ENCODE data around the gene ATP13A1. TPM values are rescaled to one million over a fixed set of nuclear protein-coding genes. Genes with fewer than 3 reads are reported as not detected.

ATP13A1 gene
- total RNA-seq (2014; rRNA removed; shearing (Covaris generic)) = 72.9 and 73.7 TPM in 2 replicates

GRCh38 chr19:19663256-19664120 lies at the start of gene ATP13A1:
ATP13A1 (minus strand) TSS chr19:19663676; CDS start chr19:19663666, 10 bp downstream.

GRCh38 chr19:19668230-19669012 lies 4.9 kb upstream of the ATP13A1 start, which contains the start of gene ZNF101:
ZNF101 (plus strand) TSS chr19:19668839; CDS start chr19:19668964, 125 bp downstream.

DNA sequence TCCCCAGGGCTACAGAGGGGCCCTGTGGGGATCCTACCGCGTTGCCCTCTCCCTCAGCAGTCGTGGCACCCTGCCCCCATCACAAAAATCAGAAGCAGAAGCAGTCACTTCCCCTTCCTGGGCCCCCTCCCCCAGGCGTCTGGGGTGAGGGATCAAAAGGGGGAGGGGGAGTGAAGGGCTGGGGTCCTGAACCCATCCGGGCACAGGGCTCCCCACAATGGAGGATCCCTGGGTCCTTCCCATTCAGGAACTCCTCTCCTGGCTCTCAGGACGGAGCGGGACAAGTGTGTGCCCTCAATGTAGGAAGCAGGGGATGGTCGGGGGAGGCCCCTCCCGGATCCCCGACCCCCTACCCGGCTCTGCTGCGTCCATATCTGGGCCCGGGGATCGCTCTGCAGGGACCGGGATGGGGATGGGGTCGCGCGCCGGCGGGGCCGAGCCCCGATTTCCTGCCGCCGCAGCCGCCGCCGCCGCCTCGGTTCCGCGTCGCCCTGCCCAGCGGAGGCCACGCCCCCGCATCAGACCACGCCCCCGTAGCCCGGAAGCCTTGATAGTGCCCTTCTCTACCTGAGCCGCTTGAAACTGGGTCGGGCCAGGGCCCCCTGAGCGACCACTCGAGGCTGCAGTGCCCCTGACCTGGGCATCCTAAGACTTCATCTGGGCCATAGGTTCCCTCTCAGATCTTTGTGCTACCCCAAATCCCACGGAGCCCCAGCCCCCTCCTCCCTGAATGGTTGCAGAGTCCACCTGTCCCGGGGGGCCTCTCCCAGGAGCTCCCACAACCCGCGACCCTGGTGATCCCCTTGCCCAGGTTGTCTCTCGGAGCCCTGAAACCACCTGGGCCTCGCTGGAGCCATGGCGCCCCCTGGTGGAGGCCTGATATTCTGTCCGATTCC lies 20.1 kb downstream of the ATP13A1 start, which contains the start of gene GMIP:
TSS of gene GMIP (minus strand) at position 500 of the 896 bp plus-strand sequence. CDS start at position 372, 128 bp downstream.

DNA sequence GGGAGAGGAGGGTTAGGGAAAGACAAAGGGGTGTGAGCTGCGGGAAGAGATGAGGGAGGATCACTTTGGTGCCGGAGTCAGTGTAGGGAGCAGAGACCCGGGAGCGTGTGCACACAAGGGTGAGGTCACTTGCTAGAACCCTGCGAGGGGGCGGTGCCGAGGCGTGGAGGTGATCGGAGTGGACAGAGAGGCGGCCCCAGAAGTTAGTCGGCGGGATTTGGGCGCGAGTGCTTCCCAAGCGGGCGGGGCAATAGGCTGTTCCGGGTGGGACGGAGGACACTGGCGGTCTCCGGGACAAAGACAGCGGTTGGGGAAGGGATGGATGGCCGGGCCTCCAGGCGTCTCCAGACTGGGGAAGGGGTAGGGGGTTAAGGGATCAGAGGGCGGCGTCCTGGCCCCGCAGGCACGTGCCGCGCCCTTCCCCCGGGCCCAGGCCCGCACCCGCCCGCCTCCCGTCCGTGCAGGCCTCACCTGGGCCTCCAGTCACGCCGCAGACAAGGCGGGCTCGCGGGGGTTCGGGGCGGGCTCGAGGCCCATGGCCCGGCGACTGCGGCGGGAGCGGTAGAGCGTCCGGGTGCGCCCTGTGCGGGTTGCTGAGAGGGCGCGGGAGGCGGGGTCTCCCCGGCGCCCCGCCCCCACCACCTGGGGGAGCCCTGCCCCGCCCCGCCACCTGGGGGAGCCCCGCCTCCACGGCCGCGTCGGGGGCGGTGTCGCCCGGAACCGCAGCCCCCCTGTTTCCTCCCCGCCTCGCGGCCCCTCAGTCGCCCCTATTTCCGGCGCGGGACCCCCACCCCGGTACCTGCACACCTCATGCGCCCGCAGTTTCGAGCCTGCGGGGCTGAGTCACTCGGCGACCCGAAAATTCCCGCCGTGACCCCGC lies 35.6 kb downstream of the ATP13A1 start, which contains the start of gene LPAR2:
TSS of gene LPAR2 (minus strand) at position 600 of the 880 bp plus-strand sequence. CDS start 945 bp downstream, outside the sequence.

DNA sequence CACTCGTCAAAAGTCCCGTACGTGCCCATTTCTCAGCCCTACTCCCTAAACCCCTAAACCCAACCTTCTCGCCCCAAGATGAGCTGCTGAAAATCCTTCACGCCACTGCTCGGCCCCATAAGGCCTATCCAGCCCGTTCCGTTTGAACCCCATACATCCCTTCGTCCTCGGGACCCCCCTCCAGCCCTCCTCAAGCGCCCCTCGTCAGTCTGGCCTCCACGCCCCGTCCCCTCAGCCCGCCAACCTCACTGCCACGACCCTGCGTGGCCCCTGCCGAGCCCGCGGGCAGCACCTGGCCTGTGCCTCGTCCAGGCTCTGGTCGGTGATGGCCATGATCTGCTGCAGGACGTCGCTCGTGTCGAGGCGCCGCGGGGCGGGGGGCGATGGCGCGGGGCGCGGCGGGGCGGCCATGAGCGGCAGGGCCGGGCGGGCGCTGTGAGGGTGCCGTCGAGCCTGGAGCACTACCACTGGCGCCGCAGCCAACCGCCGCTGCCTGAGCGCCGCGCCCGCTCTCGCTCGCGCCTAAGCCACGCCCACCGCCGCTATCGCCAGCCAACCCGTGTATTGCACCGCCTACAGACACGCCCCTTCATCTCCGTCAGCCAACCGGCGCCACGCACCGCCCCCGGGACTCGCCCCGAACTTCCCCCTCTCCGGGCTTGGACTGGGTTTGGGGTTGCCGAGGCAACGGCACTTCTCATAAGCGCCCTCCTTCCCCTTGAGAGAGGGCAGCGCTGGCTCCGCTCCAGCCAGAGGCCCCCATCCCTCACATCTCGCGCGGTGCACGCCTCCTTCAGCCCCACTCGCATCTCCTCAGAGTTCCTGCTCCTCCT lies 45.0 kb downstream of the ATP13A1 start, which contains the start of gene PBX4:
TSS of gene PBX4 (minus strand) at position 469 of the 833 bp plus-strand sequence. CDS start at position 411, 58 bp downstream.

Small RNA genes within 50 kb of the gene (small RNA-seq; reads per million reads assigned to genes)
- gene AC011458.2 = not detected

Other genes starting within 250 kb of the ATP13A1 start
- 2.1 and 2.8 TPM in 2 replicates for gene TSSK6, start 148.1 kb downstream of the ATP13A1 start, total RNA-seq (2014; rRNA removed; shearing (Covaris generic))
- gene NDUFA13, start 147.5 kb downstream of the ATP13A1 start, total RNA-seq (2014; rRNA removed; shearing (Covaris generic)) = 600 and 677 TPM in 2 replicates
- 6.2 and 8.1 TPM in 2 replicates for gene YJEFN3, start 134.8 kb downstream of the ATP13A1 start, total RNA-seq (2014; rRNA removed; shearing (Covaris generic))
- gene CILP2, start 125.4 kb downstream of the ATP13A1 start, total RNA-seq (2014; rRNA removed; shearing (Covaris generic)) = 2.0 and 3.1 TPM in 2 replicates
- gene PBX4, start 45.0 kb downstream of the ATP13A1 start, total RNA-seq (2014; rRNA removed; shearing (Covaris generic)) = 5.2 and 6.6 TPM in 2 replicates
- 5.9 and 7.5 TPM in 2 replicates for gene LPAR2, start 35.5 kb downstream of the ATP13A1 start, total RNA-seq (2014; rRNA removed; shearing (Covaris generic))
- 11.4 and 13.6 TPM in 2 replicates for gene GMIP, start 20.0 kb downstream of the ATP13A1 start, total RNA-seq (2014; rRNA removed; shearing (Covaris generic))
- 7.3 and 12.3 TPM in 2 replicates for gene ZNF101, start 5.2 kb upstream of the ATP13A1 start, total RNA-seq (2014; rRNA removed; shearing (Covaris generic))
- 3.1 and 3.2 TPM in 2 replicates for gene ZNF14, start 69.4 kb upstream of the ATP13A1 start, total RNA-seq (2014; rRNA removed; shearing (Covaris generic))
- gene ZNF506, start 158.1 kb upstream of the ATP13A1 start, total RNA-seq (2014; rRNA removed; shearing (Covaris generic)) = 10.9 and 13.3 TPM in 2 replicates
- gene ZNF253, start 202.2 kb upstream of the ATP13A1 start, total RNA-seq (2014; rRNA removed; shearing (Covaris generic)) = 3.6 and 6.0 TPM in 2 replicates
- 7.7 and 8.3 TPM in 2 replicates for gene ZNF93, start 237.3 kb upstream of the ATP13A1 start, total RNA-seq (2014; rRNA removed; shearing (Covaris generic))

Measured in A375 (cell line).